ENCODE data around the gene NAMPT.

The NAMPT gene

DNA sequence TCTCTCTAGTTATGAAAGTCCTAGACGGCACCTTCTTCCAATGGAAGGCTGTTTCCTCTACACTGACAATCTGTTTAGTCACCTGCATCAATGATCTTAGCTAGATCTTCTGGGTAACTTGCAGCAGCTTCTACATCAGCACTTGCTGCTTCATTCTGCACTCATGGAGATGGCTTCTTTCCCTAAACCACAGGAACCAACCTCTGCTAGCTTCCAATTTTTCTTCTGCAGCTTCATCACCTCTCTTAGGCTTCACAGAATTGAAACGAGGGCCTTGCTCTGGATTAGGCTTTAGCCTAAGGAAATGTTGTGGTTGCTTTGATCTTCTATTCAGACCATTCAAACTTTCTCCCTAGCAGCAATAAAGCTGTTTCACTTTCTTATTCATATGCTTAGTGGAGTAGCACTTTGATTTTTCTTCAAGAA, 24.6 kb downstream of the NAMPT start:
- peaks cover 0 to 5% (median 0%) of the 10 kb centered on the region in 5 donors for H3K4me1 ChIP-seq (ENCODE audit: control insufficient read depth in 5 of 5, insufficient read depth in 5 of 5, low read length in 5 of 5)
- H3K36me3 ChIP-seq (ENCODE audit: control insufficient read depth in 5 of 5, insufficient read depth in 5 of 5, low read length in 5 of 5), result peaks cover 49 to 80% (median 73%) of the 10 kb centered on the region in 5 donors
- H3K27me3 ChIP-seq (ENCODE audit: control insufficient read depth in 5 of 5, insufficient read depth in 4 of 5, low read length in 5 of 5), result no peaks in the 10 kb centered on the region
- H3K9ac ChIP-seq (ENCODE audit: low read length in 5 of 5), result no peak overlapping the region
- no peak overlapping the region for H3K4me3 ChIP-seq (ENCODE audit: low read depth in 1 of 5, low read length in 5 of 5)
- H3K27ac ChIP-seq (ENCODE audit: low read depth, low read length), result no peak overlapping the region
- no peaks in the 10 kb centered on the region for H3K9me3 ChIP-seq (ENCODE audit: control insufficient read depth in 5 of 5, low read length in 5 of 5)

DNA sequence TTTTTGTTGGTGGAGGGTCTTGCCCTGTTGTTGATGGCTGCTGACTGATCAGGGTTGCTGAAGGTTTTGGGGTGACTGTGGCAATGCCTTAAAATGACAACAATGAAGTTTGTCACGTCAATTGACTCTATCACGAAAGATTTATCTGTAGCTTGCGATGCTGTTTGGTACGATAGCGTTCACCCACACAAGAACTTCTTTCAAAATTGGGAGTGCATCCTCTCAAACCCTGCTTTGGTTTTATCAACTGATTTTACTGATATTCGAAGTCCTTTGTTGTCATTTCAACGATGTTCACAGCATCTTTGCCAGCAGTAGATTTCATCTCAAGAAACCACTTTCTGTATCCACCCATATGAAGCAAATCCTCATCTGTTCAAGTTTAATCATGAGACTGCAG, 26.0 kb downstream of the NAMPT start:
- peaks cover 0 to 5% (median 0%) of the 10 kb centered on the region in 5 donors for H3K4me1 ChIP-seq (ENCODE audit: control insufficient read depth in 5 of 5, insufficient read depth in 5 of 5, low read length in 5 of 5)
- H3K36me3 ChIP-seq (ENCODE audit: control insufficient read depth in 5 of 5, insufficient read depth in 5 of 5, low read length in 5 of 5), result peaks cover 51 to 81% (median 70%) of the 10 kb centered on the region in 5 donors
- no peak overlapping the region for H3K4me3 ChIP-seq (ENCODE audit: low read depth in 1 of 5, low read length in 5 of 5)
- no peak overlapping the region for H3K9ac ChIP-seq (ENCODE audit: low read length in 5 of 5)
- no peaks in the 10 kb centered on the region for H3K9me3 ChIP-seq (ENCODE audit: control insufficient read depth in 5 of 5, low read length in 5 of 5)
- H3K27ac ChIP-seq (ENCODE audit: low read depth, low read length), result no peak overlapping the region
- no peaks in the 10 kb centered on the region for H3K27me3 ChIP-seq (ENCODE audit: control insufficient read depth in 5 of 5, insufficient read depth in 4 of 5, low read length in 5 of 5)

DNA sequence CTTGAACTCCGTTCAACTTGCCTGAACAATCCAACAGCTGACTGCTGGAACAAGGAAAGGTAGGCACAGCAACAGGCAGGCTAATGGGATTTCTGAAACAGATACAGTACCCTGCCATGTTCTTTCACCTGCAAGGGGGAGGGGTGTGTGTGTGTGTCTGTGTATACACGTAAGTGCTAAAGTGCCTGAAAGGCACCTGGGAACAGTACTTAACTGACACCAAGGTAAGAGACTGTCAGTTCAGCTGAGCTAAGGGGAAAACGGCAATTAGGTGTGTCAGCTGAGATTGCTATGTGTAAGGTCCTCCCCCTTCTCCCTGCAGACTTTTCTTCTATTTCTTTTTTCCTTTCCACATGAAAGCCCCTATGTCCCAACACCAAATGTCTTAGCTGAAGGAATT, 27.0 kb downstream of the NAMPT start:
- Histone ChIP-seq H3K36me3 (ENCODE audit: control insufficient read depth in 5 of 5, insufficient read depth in 5 of 5, low read length in 5 of 5) (peaks cover 57 to 81% (median 71%) of the 10 kb centered on the region in 5 donors), H3K4me1 (ENCODE audit: control insufficient read depth in 5 of 5, insufficient read depth in 5 of 5, low read length in 5 of 5) (peaks cover 0 to 5% (median 0%) of the 10 kb centered on the region in 5 donors), H3K9me3 (ENCODE audit: control insufficient read depth in 5 of 5, low read length in 5 of 5) (no peaks in the 10 kb centered on the region), H3K9ac (ENCODE audit: low read length in 5 of 5) (no peak overlapping the region), H3K27me3 (ENCODE audit: control insufficient read depth in 5 of 5, insufficient read depth in 4 of 5, low read length in 5 of 5) (no peaks in the 10 kb centered on the region), H3K4me3 (ENCODE audit: low read depth in 1 of 5, low read length in 5 of 5) (no peak overlapping the region), H3K27ac (ENCODE audit: low read depth, low read length) (no peak overlapping the region)

DNA sequence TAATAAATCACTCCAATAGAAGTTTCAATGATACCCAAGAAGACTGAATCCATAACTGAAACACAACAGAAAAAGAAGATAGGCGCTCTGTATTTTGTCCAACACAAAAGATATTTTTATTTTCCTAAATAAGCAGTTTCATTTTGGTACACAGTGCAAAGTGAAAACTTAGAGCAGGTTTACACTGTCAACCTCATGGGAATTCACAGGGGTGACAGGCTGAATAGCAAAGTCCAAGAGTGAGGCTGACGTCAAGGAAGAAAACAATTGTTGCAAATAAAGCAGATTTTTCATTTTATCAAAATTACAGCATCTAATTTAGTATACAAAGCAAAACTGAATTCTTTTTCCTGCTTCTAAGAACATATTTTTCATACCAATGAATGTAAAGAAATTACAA, 28.6 kb downstream of the NAMPT start:
- Histone ChIP-seq H3K27ac (ENCODE audit: low read depth, low read length) (no peak overlapping the region), H3K4me1 (ENCODE audit: control insufficient read depth in 5 of 5, insufficient read depth in 5 of 5, low read length in 5 of 5) (peaks cover 0 to 5% (median 0%) of the 10 kb centered on the region in 5 donors), H3K36me3 (ENCODE audit: control insufficient read depth in 5 of 5, insufficient read depth in 5 of 5, low read length in 5 of 5) (peaks cover 72 to 80% (median 78%) of the 10 kb centered on the region in 5 donors), H3K4me3 (ENCODE audit: low read depth in 1 of 5, low read length in 5 of 5) (no peak overlapping the region), H3K9me3 (ENCODE audit: control insufficient read depth in 5 of 5, low read length in 5 of 5) (no peaks in the 10 kb centered on the region), H3K27me3 (ENCODE audit: control insufficient read depth in 5 of 5, insufficient read depth in 4 of 5, low read length in 5 of 5) (no peaks in the 10 kb centered on the region), H3K9ac (ENCODE audit: low read length in 5 of 5) (no peak overlapping the region)

DNA sequence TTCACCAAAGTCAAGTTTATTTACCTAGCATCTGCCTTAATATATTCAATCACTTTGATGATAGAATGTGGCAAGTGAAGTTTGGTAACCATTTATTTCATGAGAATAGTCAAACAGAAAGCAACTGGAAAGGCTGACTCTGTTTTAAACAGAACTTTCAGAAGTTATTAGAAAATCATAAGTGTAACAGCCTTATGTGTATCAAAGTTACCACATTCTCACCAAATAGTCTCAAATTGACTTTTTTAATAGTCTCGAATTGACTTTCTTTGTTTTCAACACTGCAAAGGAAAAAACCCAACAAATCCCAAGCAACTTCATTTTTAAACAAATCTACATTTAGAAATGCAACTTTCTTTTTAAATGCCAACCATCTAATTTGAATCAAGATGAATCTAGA, 29.5 kb downstream of the NAMPT start:
- Histone ChIP-seq H3K36me3 (ENCODE audit: control insufficient read depth in 5 of 5, insufficient read depth in 5 of 5, low read length in 5 of 5) (peaks cover 65 to 76% (median 73%) of the 10 kb centered on the region in 5 donors), H3K27me3 (ENCODE audit: control insufficient read depth in 5 of 5, insufficient read depth in 4 of 5, low read length in 5 of 5) (no peaks in the 10 kb centered on the region), H3K27ac (ENCODE audit: low read depth, low read length) (no peak overlapping the region), H3K4me1 (ENCODE audit: control insufficient read depth in 5 of 5, insufficient read depth in 5 of 5, low read length in 5 of 5) (peaks cover 0 to 5% (median 0%) of the 10 kb centered on the region in 5 donors), H3K4me3 (ENCODE audit: low read depth in 1 of 5, low read length in 5 of 5) (no peak overlapping the region), H3K9me3 (ENCODE audit: control insufficient read depth in 5 of 5, low read length in 5 of 5) (no peaks in the 10 kb centered on the region), H3K9ac (ENCODE audit: low read length in 5 of 5) (no peak overlapping the region)

DNA sequence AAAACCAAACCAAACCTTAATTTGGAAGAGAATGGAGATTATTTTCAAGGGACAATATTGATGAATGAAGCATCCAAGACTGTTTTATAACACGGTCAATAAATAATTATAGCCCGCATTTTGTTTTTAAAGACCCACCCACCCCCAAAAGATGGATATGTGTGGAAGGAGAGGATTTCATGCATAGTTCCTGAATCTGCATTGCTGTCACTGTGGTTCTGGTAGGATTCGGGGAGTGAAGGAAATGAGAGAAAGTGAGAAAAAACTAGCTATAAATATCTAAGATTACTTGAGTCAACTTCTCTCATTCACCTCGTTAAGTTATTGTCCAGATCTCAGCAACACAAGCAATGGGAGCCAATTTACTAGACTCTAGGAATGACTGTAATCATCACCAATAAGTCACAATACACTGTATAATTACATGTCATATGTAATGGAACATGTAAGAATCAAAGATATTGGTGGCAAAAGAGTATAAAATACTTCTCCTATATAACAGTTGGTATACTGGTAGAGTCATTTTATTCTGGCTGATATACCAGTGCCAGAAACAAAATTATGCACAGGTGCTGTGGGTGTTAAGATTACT, 30.2 kb downstream of the NAMPT start:
- Histone ChIP-seq H3K9ac (ENCODE audit: low read length in 5 of 5) (no peak overlapping the region), H3K4me3 (ENCODE audit: low read depth in 1 of 5, low read length in 5 of 5) (no peak overlapping the region), H3K36me3 (ENCODE audit: control insufficient read depth in 5 of 5, insufficient read depth in 5 of 5, low read length in 5 of 5) (peaks cover 60 to 72% (median 67%) of the 10 kb centered on the region in 5 donors), H3K9me3 (ENCODE audit: control insufficient read depth in 5 of 5, low read length in 5 of 5) (no peaks in the 10 kb centered on the region), H3K27ac (ENCODE audit: low read depth, low read length) (no peak overlapping the region), H3K27me3 (ENCODE audit: control insufficient read depth in 5 of 5, insufficient read depth in 4 of 5, low read length in 5 of 5) (no peaks in the 10 kb centered on the region), H3K4me1 (ENCODE audit: control insufficient read depth in 5 of 5, insufficient read depth in 5 of 5, low read length in 5 of 5) (peaks cover 0 to 5% (median 0%) of the 10 kb centered on the region in 5 donors)

DNA sequence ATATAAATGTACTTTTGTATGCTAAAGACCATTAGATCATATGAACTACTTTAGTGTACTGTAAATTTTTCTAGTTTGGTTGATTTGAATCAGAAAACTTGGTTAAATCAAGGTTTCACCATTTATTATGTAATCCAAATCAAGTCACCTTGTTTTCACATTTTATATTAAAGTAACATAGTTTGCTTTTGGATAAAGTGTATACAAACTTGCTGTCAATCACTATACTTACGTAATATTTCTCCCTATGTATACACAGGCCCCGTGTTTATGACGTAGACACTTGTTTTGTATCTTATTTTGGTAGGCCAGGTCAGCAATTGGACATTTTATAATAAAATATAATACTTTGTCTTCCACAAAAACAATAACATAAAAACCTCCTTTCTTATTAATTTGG, 32.2 kb downstream of the NAMPT start:
- Histone ChIP-seq H3K4me3 (ENCODE audit: low read depth in 1 of 5, low read length in 5 of 5) (no peak overlapping the region), H3K27me3 (ENCODE audit: control insufficient read depth in 5 of 5, insufficient read depth in 4 of 5, low read length in 5 of 5) (no peaks in the 10 kb centered on the region), H3K9ac (ENCODE audit: low read length in 5 of 5) (no peak overlapping the region), H3K4me1 (ENCODE audit: control insufficient read depth in 5 of 5, insufficient read depth in 5 of 5, low read length in 5 of 5) (peaks cover 0 to 5% (median 0%) of the 10 kb centered on the region in 5 donors), H3K27ac (ENCODE audit: low read depth, low read length) (no peak overlapping the region), H3K36me3 (ENCODE audit: control insufficient read depth in 5 of 5, insufficient read depth in 5 of 5, low read length in 5 of 5) (peaks cover 51 to 65% (median 56%) of the 10 kb centered on the region in 5 donors), H3K9me3 (ENCODE audit: control insufficient read depth in 5 of 5, low read length in 5 of 5) (no peaks in the 10 kb centered on the region)

DNA sequence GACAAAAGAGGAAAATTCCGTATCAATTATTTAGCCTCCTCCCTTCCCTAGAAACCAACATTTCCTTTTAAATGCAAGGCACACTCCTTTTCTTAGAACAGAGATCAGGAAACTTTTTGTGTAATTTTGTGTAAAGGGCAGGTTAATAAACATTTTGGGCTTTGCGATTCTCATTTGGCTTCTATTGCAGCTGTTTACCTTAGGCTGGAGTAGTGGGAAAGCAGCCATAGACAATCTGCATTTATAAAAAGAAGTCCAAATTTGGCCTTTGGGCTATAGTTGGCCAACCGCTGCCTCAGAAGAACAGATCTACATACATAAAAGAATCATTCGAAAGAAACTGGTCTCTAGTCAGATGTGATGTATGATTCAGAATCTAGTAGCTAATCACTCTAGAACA, 35.3 kb downstream of the NAMPT start:
- Histone ChIP-seq H3K4me1 (ENCODE audit: control insufficient read depth in 5 of 5, insufficient read depth in 5 of 5, low read length in 5 of 5) (no peaks in the 10 kb centered on the region), H3K27ac (ENCODE audit: low read depth, low read length) (no peak overlapping the region), H3K27me3 (ENCODE audit: control insufficient read depth in 5 of 5, insufficient read depth in 4 of 5, low read length in 5 of 5) (no peaks in the 10 kb centered on the region), H3K36me3 (ENCODE audit: control insufficient read depth in 5 of 5, insufficient read depth in 5 of 5, low read length in 5 of 5) (peaks cover 45 to 59% (median 49%) of the 10 kb centered on the region in 5 donors), H3K9ac (ENCODE audit: low read length in 5 of 5) (no peak overlapping the region), H3K9me3 (ENCODE audit: control insufficient read depth in 5 of 5, low read length in 5 of 5) (peaks cover 0 to 5% (median 0%) of the 10 kb centered on the region in 5 donors), H3K4me3 (ENCODE audit: low read depth in 1 of 5, low read length in 5 of 5) (no peak overlapping the region)

DNA sequence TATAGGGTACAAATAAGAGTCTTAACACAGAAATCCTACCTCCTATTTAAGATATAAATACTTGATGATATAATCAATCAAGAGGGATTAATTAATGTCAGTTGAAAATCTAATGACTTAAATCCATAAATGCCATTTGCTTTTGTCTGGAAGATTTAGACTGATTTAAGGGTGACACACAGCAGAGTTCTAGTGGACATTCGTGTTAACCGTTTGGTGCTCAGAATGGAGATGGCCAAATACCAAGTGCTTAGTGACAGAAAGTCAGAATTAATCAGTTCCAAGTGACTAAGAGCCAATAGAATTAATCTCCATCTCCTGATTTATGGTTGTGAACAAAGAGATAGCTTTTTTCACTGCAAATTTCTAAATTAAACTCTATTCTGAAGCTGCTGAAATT, 36.2 kb downstream of the NAMPT start:
- H3K9ac ChIP-seq (ENCODE audit: low read length in 5 of 5), result no peak overlapping the region
- no peaks in the 10 kb centered on the region for H3K4me1 ChIP-seq (ENCODE audit: control insufficient read depth in 5 of 5, insufficient read depth in 5 of 5, low read length in 5 of 5)
- H3K27ac ChIP-seq (ENCODE audit: low read depth, low read length), result no peak overlapping the region
- H3K4me3 ChIP-seq (ENCODE audit: low read depth in 1 of 5, low read length in 5 of 5), result no peak overlapping the region
- peaks cover 0 to 5% (median 0%) of the 10 kb centered on the region in 5 donors for H3K9me3 ChIP-seq (ENCODE audit: control insufficient read depth in 5 of 5, low read length in 5 of 5)
- H3K27me3 ChIP-seq (ENCODE audit: control insufficient read depth in 5 of 5, insufficient read depth in 4 of 5, low read length in 5 of 5), result no peaks in the 10 kb centered on the region
- peaks cover 36 to 50% (median 41%) of the 10 kb centered on the region in 5 donors for H3K36me3 ChIP-seq (ENCODE audit: control insufficient read depth in 5 of 5, insufficient read depth in 5 of 5, low read length in 5 of 5)

DNA sequence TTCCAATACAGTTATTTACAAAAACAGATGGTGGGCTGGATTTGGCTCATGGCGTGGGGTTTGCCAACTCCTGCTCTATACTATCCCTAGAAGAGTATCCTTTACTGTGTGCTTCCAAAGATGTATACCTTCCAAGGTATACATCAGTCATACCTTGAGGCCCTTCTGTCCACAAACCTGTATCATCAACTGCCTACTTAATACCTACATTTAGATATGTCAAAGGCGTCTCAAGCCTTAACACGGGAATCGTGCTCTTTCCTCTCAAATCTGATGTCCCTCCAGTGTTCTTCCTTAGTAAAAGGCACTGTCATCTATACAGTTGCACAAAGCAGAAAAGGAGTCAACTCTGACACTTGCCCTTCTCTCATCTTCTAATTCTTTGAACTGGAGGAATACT, 36.9 kb downstream of the NAMPT start:
- Histone ChIP-seq H3K9me3 (ENCODE audit: control insufficient read depth in 5 of 5, low read length in 5 of 5) (peaks cover 0 to 5% (median 0%) of the 10 kb centered on the region in 5 donors), H3K9ac (ENCODE audit: low read length in 5 of 5) (no peak overlapping the region), H3K27me3 (ENCODE audit: control insufficient read depth in 5 of 5, insufficient read depth in 4 of 5, low read length in 5 of 5) (no peaks in the 10 kb centered on the region), H3K4me1 (ENCODE audit: control insufficient read depth in 5 of 5, insufficient read depth in 5 of 5, low read length in 5 of 5) (peaks cover 0 to 2% (median 0%) of the 10 kb centered on the region in 5 donors), H3K4me3 (ENCODE audit: low read depth in 1 of 5, low read length in 5 of 5) (no peak overlapping the region), H3K36me3 (ENCODE audit: control insufficient read depth in 5 of 5, insufficient read depth in 5 of 5, low read length in 5 of 5) (peaks cover 28 to 44% (median 33%) of the 10 kb centered on the region in 5 donors), H3K27ac (ENCODE audit: low read depth, low read length) (no peak overlapping the region)

All from subcutaneous abdominal adipose tissue (tissue), 5 donors.